Naive thymus-derived CD8-positive, alpha-beta T cell (primary cell): Measurements from ENCODE around the gene RILPL1. TPM values are rescaled to one million over a fixed set of nuclear protein-coding genes. Genes with fewer than 3 reads are reported as not detected.
"Not testable (repeated sequence)": the region's sequence is repeated elsewhere in the genome, so short reads cannot be mapped to it uniquely, and the experiment has no call there.

Source experiments
- ATAC-seq, 2 donors: fragments of 150-1000 bp; cut with Tn5 transposase in 1 of 2; sonication (Bioruptor Pico), chemical (Tn5 transposase) in 1 of 2; 1 replicate in 1 of 2; 2 replicates in 1 of 2; pipeline ENCODE4 v1.10.0; 2021; ENCODE audit warnings: mild to moderate bottlenecking in 2 of 2, moderate library complexity in 2 of 2
- POLR2A ChIA-PET: fragments of 350-600 bp; sonication (Branson Sonifier 250); formaldehyde crosslinking; loops from one replicate; lab custom pipeline; 2021; ENCODE audit warnings: antibody characterized with exemption; lab: Charles Lee
- DNase-seq, 10 donors: peaks; one replicate each; pipeline versions ENCODE4 v3.0.0 to v3.0.0-alpha.2; 2020 to 2022
- H3K27ac Mint-ChIP-seq, 10 donors: one replicate each; pipeline ENCODE4 v1.8.0; 2020 to 2022; ENCODE audit warnings: mild to moderate bottlenecking in 10 of 10, mixed read lengths in 10 of 10, moderate library complexity in 4 of 10, inconsistent platforms in 1 of 10
- H3K27me3 Mint-ChIP-seq, 5 donors: one replicate each; pipeline ENCODE4 v1.8.0; 2021 to 2022; ENCODE audit warnings: mixed read lengths in 5 of 5
- H3K36me3 Mint-ChIP-seq, 3 donors: one replicate each; pipeline ENCODE4 v1.8.0; 2020 to 2022; ENCODE audit warnings: mixed read lengths in 3 of 3, mild to moderate bottlenecking in 2 of 3, inconsistent platforms in 1 of 3
- H3K4me1 Mint-ChIP-seq, 4 donors: one replicate each; pipeline ENCODE4 v1.8.0; 2021 to 2022; ENCODE audit warnings: mixed read lengths in 4 of 4
- H3K4me3 Mint-ChIP-seq, 10 donors: one replicate each; pipeline ENCODE4 v1.8.0; 2020 to 2022; ENCODE audit warnings: mild to moderate bottlenecking in 10 of 10, mixed read lengths in 10 of 10, moderate library complexity in 6 of 10, inconsistent platforms in 1 of 10
- H3K9me3 Mint-ChIP-seq, 9 donors: one replicate each; pipeline ENCODE4 v1.8.0; 2020 to 2022; ENCODE audit warnings: mixed read lengths in 9 of 9, mild to moderate bottlenecking in 3 of 9, inconsistent platforms in 1 of 9, moderate library complexity in 1 of 9
- polyA plus RNA-seq, 3 donors: library from polyadenylated mRNA; unstranded; fragments of 300-500 nt; fragmentation: Illumina TruSeq; gene quantifications; one replicate each; pipeline ENCODE4 v1.2.3, GENCODE V29; 2021
- total RNA-seq, 8 experiments: library from RNA in 2 of 8; stranded (reverse) in 2 of 8; gene quantifications; one replicate each; pipeline ENCODE4 v1.2.3 and lab custom pipeline; 2021 to 2026

RILPL1 gene
- total and polyA plus RNA-seq, 5 experiments from 2014 or later: 0.06 to 5.9 (median 0.24) TPM

- POLR2A ChIA-PET: interaction anchor here (1.0 kb wide), 1 partner anchor 9 kb away, joined by 4 read pairs; no protein-coding TSS in a partner anchor
- H3K4me3 Mint-ChIP-seq: no peak overlapping the region
- DNase-seq (no peak), ATAC-seq (no peak)
- H3K36me3 Mint-ChIP-seq: peaks cover 0 to 33% (median 0%) of the 10 kb centered on the region in 3 donors
- peaks cover 16 to 28% (median 25%) of the 10 kb centered on the region in 4 donors for H3K4me1 Mint-ChIP-seq
- H3K27ac Mint-ChIP-seq: peak overlapping the region in 3 of 10 donors; percentile 16 to 61 (median 35)
- H3K27me3 Mint-ChIP-seq: no peaks in the 10 kb centered on the region
- no peaks in the 10 kb centered on the region for H3K9me3 Mint-ChIP-seq
These were observed 61.1 kb downstream of the RILPL1 start for GRCh38 chr12:123472438-123472849.

DNA sequence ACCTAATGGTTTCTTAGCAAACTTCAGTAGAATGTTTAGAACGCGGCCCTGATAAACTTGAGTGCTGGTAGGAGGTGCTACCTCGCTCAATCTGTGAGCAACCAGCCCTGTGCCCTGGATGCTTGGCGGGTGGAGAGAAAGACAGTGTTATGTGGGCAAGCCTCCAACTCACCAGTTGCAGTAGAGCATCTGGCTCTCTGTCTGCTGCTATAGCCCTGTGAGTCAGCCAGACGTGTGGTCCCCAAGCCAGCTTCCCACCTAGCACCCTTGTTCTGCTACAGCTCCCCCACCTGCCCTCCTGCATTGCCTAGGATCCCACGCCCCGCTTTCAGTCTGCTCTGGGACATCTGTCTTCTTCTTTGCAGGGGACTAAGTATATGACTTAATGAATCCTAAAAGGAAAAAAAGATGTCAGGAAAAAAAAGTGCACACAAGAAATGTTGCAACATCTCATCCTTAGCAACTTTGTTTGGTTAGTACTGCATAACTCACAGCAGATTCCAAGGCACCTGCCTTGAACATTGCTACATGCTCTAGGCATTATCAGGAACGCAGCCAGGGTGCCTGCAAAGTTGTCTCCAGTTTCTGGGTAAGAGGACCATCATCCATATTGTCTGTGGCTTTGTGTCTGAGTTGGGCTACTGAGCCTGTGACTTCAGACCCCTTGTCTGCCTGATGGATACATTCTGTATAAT lies 62.0 kb downstream of the RILPL1 start:
- Mint-ChIP-seq H3K4me1 (peaks cover 14 to 23% (median 19%) of the 10 kb centered on the region in 4 donors), H3K9me3 (no peaks in the 10 kb centered on the region), H3K4me3 (no peak overlapping the region), H3K36me3 (peaks cover 0 to 40% (median 0%) of the 10 kb centered on the region in 3 donors), H3K27me3 (no peaks in the 10 kb centered on the region), H3K27ac (peak overlapping the region in 6 of 10 donors; percentile 18 to 61 (median 40))
- DNase-seq: no peak
- POLR2A ChIA-PET: interaction anchor here (0.6 kb wide), 1 partner anchor 10 kb away, joined by 3 read pairs; no protein-coding TSS in a partner anchor
- no peak for ATAC-seq

- H3K4me3 Mint-ChIP-seq: no peak overlapping the region
- peaks cover 0 to 55% (median 10%) of the 10 kb centered on the region in 3 donors for H3K36me3 Mint-ChIP-seq
- H3K27ac Mint-ChIP-seq: peak overlapping the region in 1 of 10 donors; percentile 29
- H3K27me3 Mint-ChIP-seq: no peaks in the 10 kb centered on the region
- H3K9me3 Mint-ChIP-seq: no peaks in the 10 kb centered on the region
- H3K4me1 Mint-ChIP-seq: peaks cover 4 to 27% (median 18%) of the 10 kb centered on the region in 4 donors
- POLR2A ChIA-PET: interaction anchor here (0.6 kb wide), 1 partner anchor 533 kb away, joined by 3 read pairs; no protein-coding TSS in a partner anchor
- no peak for DNase-seq
- ATAC-seq: no peak
These were observed 63.5 kb downstream of the RILPL1 start for GRCh38 chr12:123469978-123470377.

DNA sequence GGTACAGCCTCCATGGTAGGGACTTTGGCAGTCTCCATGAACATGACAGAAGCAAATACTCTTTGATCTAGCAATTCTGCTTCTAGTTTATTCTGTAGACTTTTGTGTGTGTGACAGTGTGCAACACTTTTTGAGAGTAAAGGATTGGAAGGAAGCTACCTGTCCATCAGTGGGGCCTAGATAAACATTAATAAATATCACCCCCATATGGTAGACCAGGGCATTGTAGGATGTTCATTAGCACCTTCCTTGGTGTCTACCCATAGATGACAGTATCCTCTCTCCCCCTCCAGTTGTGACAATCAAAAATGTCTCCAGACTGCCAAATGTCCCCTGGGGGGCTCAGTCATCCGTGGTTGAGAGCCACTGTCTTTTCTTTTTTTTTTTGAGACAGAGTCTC lies 64.7 kb downstream of the RILPL1 start:
- peak overlapping the region in 2 of 10 donors; percentile 34 to 58 for H3K27ac Mint-ChIP-seq
- H3K9me3 Mint-ChIP-seq: no peaks in the 10 kb centered on the region
- peaks cover 0 to 63% (median 14%) of the 10 kb centered on the region in 3 donors for H3K36me3 Mint-ChIP-seq
- DNase-seq (no peak), ATAC-seq (peak; percentile 42 to 65)
- no peaks in the 10 kb centered on the region for H3K27me3 Mint-ChIP-seq
- POLR2A ChIA-PET: interaction anchor here (2.1 kb wide), 1 partner anchor 10 kb away, joined by 6 read pairs; the partner anchor contains the start of gene SNRNP35
- peaks cover 0 to 18% (median 14%) of the 10 kb centered on the region in 4 donors for H3K4me1 Mint-ChIP-seq
- no peak overlapping the region for H3K4me3 Mint-ChIP-seq

DNA sequence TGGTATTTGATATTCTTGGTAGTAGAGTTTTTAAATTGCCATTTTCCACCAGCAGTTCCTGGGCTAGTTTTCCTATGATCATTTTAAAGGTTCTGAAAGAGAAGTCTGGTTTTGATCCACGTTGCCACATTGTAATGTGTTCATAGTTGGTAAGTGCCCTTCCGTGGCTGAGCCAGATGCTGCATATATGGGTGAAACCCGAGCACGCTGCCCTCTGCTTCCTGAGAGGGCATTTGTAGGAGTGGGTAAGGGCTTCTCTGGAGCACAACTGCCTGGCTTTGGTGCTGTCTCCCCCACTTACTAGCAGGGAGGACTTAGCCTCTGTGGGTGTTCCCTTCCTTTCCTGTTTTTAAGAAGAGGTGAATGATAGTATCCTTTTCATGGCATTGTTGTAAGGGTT lies 68.4 kb downstream of the RILPL1 start:
- peaks cover 16 to 34% (median 26%) of the 10 kb centered on the region in 4 donors for H3K4me1 Mint-ChIP-seq
- POLR2A ChIA-PET: interaction anchor here (0.6 kb wide), 1 partner anchor 102 kb away, joined by 4 read pairs; no protein-coding TSS in a partner anchor
- ATAC-seq (no peak), DNase-seq (no peak)
- no peak overlapping the region for H3K4me3 Mint-ChIP-seq
- H3K36me3 Mint-ChIP-seq: peaks cover 0 to 72% (median 14%) of the 10 kb centered on the region in 3 donors
- peak overlapping the region in 1 of 10 donors; percentile 13 for H3K27ac Mint-ChIP-seq
- no peaks in the 10 kb centered on the region for H3K27me3 Mint-ChIP-seq
- H3K9me3 Mint-ChIP-seq: no peaks in the 10 kb centered on the region

GRCh38 chr12:123463174-123463573 lies 70.3 kb downstream of the RILPL1 start:
- POLR2A ChIA-PET: interaction anchor here (0.7 kb wide), 2 partner anchors 26 to 488 kb away, joined by 3 to 4 read pairs; partner anchors contain the start of gene OGFOD2
- Mint-ChIP-seq H3K4me1 (peaks cover 25 to 50% (median 35%) of the 10 kb centered on the region in 4 donors), H3K27ac (peak overlapping the region in 1 of 10 donors; percentile 43), H3K36me3 (peaks cover 0 to 73% (median 14%) of the 10 kb centered on the region in 3 donors)
- H3K4me3 Mint-ChIP-seq, DNase-seq, H3K9me3 Mint-ChIP-seq, ATAC-seq, H3K27me3 Mint-ChIP-seq: not testable (repeated sequence)

DNA sequence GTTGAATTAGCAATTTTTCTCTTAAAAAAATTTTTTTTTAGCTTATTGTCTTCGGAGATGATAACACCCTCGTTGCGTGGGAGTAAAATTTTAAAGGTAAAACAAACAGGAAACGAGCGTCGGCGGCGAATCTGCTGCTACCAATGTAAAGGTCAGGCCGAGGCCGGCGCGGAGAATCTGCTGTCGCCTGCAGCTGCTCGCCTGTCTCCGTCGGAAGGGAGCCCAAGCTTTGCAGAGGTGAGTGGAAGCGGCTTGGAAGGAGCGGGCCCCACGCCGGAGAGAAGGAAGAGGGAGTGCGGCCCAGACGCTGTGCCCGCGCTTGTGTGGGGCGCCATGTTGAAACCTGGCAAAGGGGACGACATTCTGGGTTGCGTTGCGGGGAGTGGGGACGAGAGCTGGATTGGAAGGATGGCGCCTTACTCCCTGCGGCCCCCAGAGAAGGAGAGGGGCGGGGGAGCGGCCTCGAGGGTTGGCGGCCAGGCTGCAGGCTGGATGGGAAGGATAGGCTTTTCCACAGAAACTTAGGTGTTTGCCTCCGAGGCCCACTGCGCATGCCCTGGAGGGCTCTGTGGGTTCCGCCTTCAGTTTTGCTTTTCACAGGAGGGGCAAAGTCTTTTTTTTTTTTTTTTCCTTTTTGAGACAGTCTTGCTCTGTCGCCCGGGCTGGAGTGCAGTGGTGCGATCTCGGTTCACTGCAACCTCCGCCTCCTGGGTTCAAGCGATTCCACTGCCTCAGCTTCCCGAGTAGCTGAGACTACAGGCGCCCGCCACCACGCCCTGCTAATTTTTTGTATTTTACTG lies 75.3 kb downstream of the RILPL1 start, which contains the start of gene SNRNP35:
TSS of gene SNRNP35 (plus strand) at position 160 of the 800 bp plus-strand sequence. CDS start 7,402 bp downstream, outside the sequence.
- ATAC-seq (peak; percentile 82 to 84), DNase-seq (peak; percentile 77 to 98 (median 83))
- Mint-ChIP-seq H3K36me3 (peaks cover 1 to 28% (median 4%) of the 10 kb centered on the region in 3 donors), H3K4me3 (peak within 1 kb of the TSS; percentile 98 to 100 (median 100)), H3K9me3 (no peaks in the 10 kb centered on the region), H3K27me3 (no peaks in the 10 kb centered on the region), H3K27ac (peak within 1 kb of the TSS; percentile 100), H3K4me1 (peaks cover 14 to 41% (median 28%) of the 10 kb centered on the region in 4 donors)
- POLR2A ChIA-PET: interaction anchor here (0.6 to 4.6 kb wide), 26 partner anchors 9 to 1651 kb away, joined by 3 to 55 read pairs (median 5); partner anchors contain the start of genes DDX55, KMT5A, MPHOSPH9 and MTRFR

GRCh38 chr12:123453165-123453564 lies 80.4 kb downstream of the RILPL1 start:
- peak in 5 of 10 donors; percentile 26 to 74 (median 72) for DNase-seq
- no peak overlapping the region for H3K4me3 Mint-ChIP-seq

DNA sequence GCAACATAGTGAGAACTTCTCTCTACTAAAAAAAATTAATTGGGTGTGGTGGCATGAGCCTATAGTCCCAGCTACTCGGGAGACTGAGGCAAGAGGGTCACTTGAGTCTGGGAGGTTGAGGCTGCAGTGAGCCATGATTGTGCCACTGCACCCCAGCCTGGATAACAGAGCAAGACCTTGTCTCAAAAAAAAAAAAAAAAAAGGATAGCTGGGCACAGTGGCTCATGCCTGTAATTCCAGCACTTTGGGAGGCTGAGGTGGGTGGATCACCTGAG lies 81.3 kb downstream of the RILPL1 start:
- not testable (repeated sequence) for H3K9me3 Mint-ChIP-seq, H3K36me3 Mint-ChIP-seq, H3K27me3 Mint-ChIP-seq
- peaks cover 5 to 19% (median 12%) of the 10 kb centered on the region in 4 donors for H3K4me1 Mint-ChIP-seq
- POLR2A ChIA-PET: interaction anchor here (0.5 to 1.1 kb wide), 5 partner anchors 21 to 677 kb away, joined by 4 to 6 read pairs (median 4); no protein-coding TSS in a partner anchor
- ATAC-seq (peak in 1 of 2 donors; percentile 4), DNase-seq (peak in 2 of 10 donors; percentile 33 to 41)
- H3K27ac Mint-ChIP-seq: peak overlapping the region in 3 of 10 donors; percentile 6 to 84 (median 48)
- peak overlapping the region in 1 of 10 donors; percentile 68 for H3K4me3 Mint-ChIP-seq

More at GRCh38 chr12:123453165-123453564, 80.4 kb downstream of the RILPL1 start:
- H3K4me1 Mint-ChIP-seq: peaks cover 6 to 19% (median 12%) of the 10 kb centered on the region in 4 donors
- POLR2A ChIA-PET: interaction anchor here (1.0 kb wide), 1 partner anchor 13 kb away, joined by 10 read pairs; no protein-coding TSS in a partner anchor
- H3K36me3 Mint-ChIP-seq: peaks cover 0 to 4% (median 1%) of the 10 kb centered on the region in 3 donors
- peaks cover 0 to 2% (median 0%) of the 10 kb centered on the region in 9 donors for H3K9me3 Mint-ChIP-seq
- no peak overlapping the region for H3K27ac Mint-ChIP-seq
- peak in 1 of 2 donors; percentile 21 for ATAC-seq
- no peaks in the 10 kb centered on the region for H3K27me3 Mint-ChIP-seq

GRCh38 chr12:123450636-123451035 lies 82.9 kb downstream of the RILPL1 start:
- Mint-ChIP-seq H3K4me3 (no peak overlapping the region), H3K27ac (peak overlapping the region in 3 of 10 donors; percentile 1 to 78 (median 49)), H3K36me3 (no peaks in the 10 kb centered on the region), H3K27me3 (no peaks in the 10 kb centered on the region), H3K9me3 (peaks cover 0 to 2% (median 0%) of the 10 kb centered on the region in 9 donors), H3K4me1 (peaks cover 5 to 28% (median 14%) of the 10 kb centered on the region in 4 donors)
- peak in 2 of 10 donors; percentile 31 to 35 for DNase-seq
- POLR2A ChIA-PET: interaction anchor here (3.5 kb wide), 1 partner anchor 8 kb away, joined by 55 read pairs; the partner anchor contains the start of gene SNRNP35
- no peak for ATAC-seq

DNA sequence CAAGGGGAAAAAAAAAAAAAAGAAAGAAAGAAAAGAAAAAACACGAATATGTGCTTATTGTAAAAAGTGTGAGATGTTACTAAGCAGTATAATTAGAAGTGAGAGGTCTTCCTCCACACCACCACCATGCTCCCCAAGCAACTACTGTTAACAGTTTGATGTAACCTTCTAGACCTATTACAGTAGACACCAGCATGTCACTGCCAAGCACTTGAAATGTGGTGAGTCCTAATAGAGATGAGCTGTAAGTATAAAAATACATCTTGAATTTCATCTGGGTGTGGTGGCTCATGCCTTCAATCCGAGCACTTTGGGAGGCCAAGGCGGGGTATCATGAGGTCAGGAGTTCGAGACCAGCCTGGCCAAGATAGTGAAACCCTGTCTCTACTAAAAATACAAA lies 83.7 kb downstream of the RILPL1 start:
- no peak for ATAC-seq
- no peak for DNase-seq
- Mint-ChIP-seq H3K27ac (peak overlapping the region in 9 of 10 donors; percentile 71 to 91 (median 82)), H3K27me3 (no peaks in the 10 kb centered on the region), H3K4me1 (peaks cover 5 to 32% (median 14%) of the 10 kb centered on the region in 4 donors), H3K9me3 (peaks cover 0 to 2% (median 0%) of the 10 kb centered on the region in 9 donors), H3K4me3 (peak overlapping the region in 3 of 10 donors; percentile 45 to 63 (median 53)), H3K36me3 (no peaks in the 10 kb centered on the region)
- POLR2A ChIA-PET: interaction anchor here (1.4 to 3.5 kb wide), 2 partner anchors 9 to 61 kb away, joined by 3 to 55 read pairs; partner anchors contain the start of gene SNRNP35
